GM18507 (cell line): ENCODE data around the gene ALG1.
"Not testable (repeated sequence)": the region's sequence is repeated elsewhere in the genome, so short reads cannot be mapped to it uniquely, and the experiment has no call there.

Experiments used
- DNase-seq: peaks from one replicate; pipeline ENCODE4 v3.0.0; 2011; ENCODE audit warnings: low read depth; ENCODE audit not compliant: insufficient read length; ENCODE audit errors: extremely low spot score
- FAIRE-seq: peaks from 2 replicates; lab custom pipeline; 2011; peaks lifted over from hg19 to GRCh38; lab: Jason Lieb, UNC

The ALG1 gene

DNA sequence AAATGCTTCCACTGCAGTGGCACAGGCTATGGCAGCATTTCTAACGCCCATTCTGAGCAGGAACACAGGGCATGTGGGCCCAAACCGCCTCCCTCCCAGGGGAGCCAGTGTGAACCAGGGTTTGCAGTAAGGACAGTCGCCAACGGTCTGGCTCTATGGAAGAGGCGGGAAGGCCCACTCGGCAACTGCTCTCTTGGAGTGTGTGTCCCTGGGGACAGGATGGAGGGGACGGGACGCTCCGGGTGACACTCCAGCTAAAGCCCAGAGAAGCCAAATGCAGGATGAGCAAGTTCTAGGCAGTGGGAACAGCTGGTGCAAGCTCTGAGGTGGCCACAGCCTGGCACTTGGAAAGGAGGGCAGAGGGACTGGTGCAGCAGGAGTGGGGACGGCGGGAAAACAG lies 22.1 kb downstream of the ALG1 start:
- not testable (repeated sequence) for DNase-seq, FAIRE-seq

- DNase-seq, FAIRE-seq: not testable (repeated sequence)
Measured at GRCh38 chr16:5095145-5095830, 23.6 kb downstream of the ALG1 start.

GRCh38 chr16:5096437-5097060 lies 24.9 kb downstream of the ALG1 start:
- FAIRE-seq, DNase-seq: not testable (repeated sequence)

DNA sequence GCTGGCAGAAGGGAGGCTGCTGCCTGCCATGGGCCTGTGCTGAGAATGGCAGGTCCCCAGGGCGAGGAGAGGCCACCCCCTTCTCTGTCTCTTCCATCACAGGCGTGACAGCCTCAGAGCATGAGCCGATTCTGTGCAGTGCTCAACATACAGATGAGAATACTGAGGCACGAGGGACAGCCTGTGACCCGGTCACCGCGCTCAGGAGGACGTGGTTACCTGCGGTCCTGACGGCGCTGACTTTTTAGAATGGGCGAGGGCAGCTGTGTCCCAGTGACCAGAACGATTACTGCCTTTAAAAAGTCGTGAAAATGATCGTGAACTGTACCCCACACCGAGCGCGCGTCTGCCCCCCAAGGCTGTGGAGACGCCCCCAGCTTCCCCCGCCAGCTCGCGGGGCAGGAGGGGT lies 25.4 kb downstream of the ALG1 start:
- not testable (repeated sequence) for FAIRE-seq, DNase-seq

DNA sequence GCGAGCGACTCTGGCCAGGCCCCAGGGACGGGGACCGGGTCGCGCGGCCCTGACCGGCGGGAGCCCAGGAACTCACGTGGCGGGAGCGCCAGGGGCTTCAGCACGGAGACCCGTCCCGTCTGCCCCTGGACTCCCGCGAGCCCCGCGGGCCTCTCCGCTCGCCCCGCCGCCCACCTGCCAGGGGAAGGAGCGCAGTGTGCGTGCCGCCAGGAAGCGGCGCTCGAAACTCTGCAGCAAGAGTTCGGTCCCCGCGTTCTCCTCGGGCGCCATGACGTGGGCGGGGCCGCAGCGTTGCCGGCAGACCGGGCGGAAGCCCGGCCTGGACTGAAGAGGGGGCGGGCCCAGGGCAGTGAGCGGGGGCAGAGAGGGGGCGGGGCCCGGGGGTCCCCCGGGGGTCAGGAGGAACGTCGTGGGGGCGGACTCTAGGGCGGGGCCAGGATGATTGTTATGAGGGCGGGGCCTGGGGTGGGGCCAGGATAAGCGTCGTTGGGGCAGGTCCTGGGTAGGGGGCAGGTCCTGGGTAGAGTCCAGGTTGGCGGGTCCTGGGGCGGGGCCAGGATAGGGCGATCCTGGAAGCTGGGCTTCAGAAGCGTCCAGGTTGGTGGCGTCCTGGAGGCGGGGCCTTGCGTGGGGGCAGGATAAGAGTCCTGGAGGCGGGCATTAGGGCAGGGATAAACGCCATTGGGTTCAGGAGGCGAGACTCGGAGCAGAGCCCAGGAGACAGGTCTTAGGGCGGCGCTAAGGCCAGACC lies 26.0 kb downstream of the ALG1 start, which contains the start of gene EEF2KMT:
Gene EEF2KMT (minus strand): TSS at position 326 of the 751 bp plus-strand sequence. CDS start 56 bp downstream, at position 270.
- DNase-seq (peak; percentile 72), FAIRE-seq (peak; percentile 90)

GRCh38 chr16:5098221-5099159 lies 26.8 kb downstream of the ALG1 start:
- not testable (repeated sequence) for DNase-seq, FAIRE-seq

DNA sequence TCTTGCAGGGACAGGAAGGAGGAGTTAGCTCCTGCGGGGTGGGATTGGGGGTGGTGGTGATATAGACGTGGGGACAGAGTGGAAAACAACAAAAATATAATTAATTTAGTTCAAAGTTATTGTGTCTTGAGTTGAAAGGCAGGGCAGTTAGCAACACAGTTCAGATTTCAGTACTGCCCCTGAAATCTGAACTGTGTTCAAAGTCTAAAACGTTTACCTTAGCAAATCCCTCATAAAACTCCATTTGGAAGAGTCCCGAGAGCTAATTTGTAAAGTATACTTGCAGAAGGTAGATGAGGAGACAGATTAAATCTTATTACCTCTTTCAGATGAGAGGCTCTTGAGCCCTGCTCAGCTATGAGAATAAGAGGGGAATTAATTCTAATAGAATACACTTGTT lies 27.5 kb downstream of the ALG1 start:
- DNase-seq, FAIRE-seq: not testable (repeated sequence)

GRCh38 chr16:5103296-5104032 lies 31.8 kb downstream of the ALG1 start:
- DNase-seq, FAIRE-seq: not testable (repeated sequence)

DNA sequence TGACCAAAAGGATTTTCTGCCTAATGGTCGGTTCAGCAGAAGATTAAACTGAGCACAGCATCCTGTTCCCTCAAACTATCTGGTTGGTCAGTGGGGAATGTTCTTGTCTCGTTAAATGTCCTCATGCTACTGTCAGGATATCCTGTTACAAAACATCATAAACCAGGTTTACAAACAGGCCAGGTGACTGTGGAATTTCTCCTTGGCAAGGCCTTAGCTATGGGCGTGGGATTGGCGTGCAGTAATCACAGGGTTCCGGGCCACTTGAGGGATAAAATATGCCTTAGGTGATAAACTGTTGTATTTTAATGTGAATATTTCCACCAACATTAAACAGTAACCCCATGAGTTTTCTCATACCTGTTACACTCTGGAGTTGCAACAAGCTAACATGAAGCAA lies 33.4 kb downstream of the ALG1 start:
- FAIRE-seq: not testable (repeated sequence)

GRCh38 chr16:5108505-5109158 lies 37.0 kb downstream of the ALG1 start:
- FAIRE-seq (no peak), DNase-seq (no peak)

More for the DNA sequence above, 33.4 kb downstream of the ALG1 start:
- DNase-seq: not testable (repeated sequence)

DNA sequence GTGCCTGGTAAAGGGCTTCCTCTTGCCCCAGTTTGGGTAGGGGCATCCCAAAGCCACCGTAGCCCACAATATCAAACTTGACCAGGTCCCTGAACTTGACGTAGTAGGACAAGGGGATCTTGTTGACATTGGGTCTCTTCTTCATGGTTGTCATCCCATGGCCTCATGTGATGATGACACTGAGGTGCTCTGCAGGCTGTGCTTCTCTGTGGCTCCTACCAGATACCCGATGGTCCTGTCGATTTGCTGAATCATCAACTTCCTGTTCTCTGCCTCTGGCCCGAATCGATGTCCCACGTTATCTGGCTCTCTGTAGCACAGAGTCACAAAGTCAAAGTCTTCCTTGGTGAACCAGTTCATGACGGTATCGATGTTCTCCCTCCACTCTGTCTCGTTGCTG lies 39.3 kb downstream of the ALG1 start:
- DNase-seq, FAIRE-seq: not testable (repeated sequence)

DNA sequence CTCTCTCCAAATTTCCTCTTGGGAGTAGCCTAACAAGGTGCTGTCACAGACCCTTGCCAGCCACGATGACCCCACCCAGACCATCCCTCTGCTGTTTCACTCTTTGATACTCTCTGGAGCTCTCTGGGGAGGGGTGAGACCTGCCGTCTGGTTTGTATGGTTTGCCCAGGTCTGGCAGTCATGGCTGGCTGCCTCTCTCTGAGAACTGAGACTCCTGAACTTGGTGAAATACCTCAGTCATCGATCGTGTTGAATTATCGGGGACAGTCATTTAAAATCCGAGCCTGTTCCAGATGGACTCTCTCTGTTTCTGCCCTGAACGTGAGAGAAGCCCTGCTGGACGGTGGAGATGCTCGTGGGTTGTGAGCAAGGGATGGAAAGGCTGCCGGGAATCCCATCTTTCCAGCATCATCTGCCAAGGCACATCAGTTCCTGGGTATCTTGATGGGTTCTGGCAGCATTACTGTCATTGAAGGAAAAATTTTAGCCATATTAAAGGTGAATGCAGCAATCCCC lies 45.2 kb downstream of the ALG1 start:
- not testable (repeated sequence) for DNase-seq, FAIRE-seq

GRCh38 chr16:5117300-5118087 lies 45.9 kb downstream of the ALG1 start:
- DNase-seq, FAIRE-seq: not testable (repeated sequence)

DNA sequence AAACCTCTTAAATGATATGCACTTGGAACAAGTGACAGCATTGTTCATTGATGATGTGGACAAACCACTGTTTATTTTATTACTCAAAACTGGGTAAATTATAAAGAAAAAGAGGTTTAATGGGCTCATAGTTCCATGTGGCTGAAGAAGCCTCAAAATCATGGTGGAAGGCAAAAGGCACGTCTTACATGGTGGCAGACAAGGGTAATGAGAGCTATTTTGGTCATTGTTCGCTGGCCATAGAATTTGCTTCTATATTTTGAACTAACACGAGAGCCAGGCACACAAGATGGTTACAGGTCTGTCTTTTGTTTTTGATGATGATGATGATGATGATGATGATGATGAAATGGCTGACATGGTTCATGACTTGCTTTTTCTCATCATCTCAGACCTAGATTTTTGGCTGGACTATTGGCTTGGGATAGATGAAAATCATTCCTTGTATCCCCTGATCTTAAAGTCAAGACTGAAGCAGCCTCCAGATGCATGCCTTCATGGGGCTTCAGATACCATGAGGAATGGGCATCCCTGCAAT lies 59.9 kb downstream of the ALG1 start:
- DNase-seq, FAIRE-seq: not testable (repeated sequence)

- DNase-seq, FAIRE-seq: not testable (repeated sequence)
Measured at GRCh38 chr16:5132915-5133600, 61.4 kb downstream of the ALG1 start.
